HEK293 (cell line): ENCODE measurements around the gene KCTD2.

Source experiments
- BCL11B ChIP-seq: fragments of 450-650 bp; formaldehyde crosslinking; IDR thresholded peaks from 2 replicates; pipeline ENCODE4 v1.5.1; 2016; ENCODE audit warnings: low read depth, missing biosample characterization, missing genetic modification characterization
- EGR2 ChIP-seq: fragments of 450-650 bp; formaldehyde crosslinking; IDR thresholded peaks from 2 replicates; pipeline ENCODE4 v1.5.1; 2016; ENCODE audit warnings: low read depth, missing biosample characterization, missing genetic modification characterization
- HOXD13 ChIP-seq: sonication (generic); formaldehyde crosslinking; IDR thresholded peaks from 2 replicates; pipeline ENCODE4 v1.8.0; 2022; ENCODE audit warnings: missing genetic modification reagents, borderline replicate concordance
- SETDB1 ChIP-seq: IDR thresholded peaks from one replicate; pipeline ENCODE4 v1.6.1; 2017; ENCODE audit warnings: mild to moderate bottlenecking, low read length, moderate library complexity, mixed read lengths; ENCODE audit not compliant: insufficient read length
- SP3 ChIP-seq: fragments of 450-650 bp; formaldehyde crosslinking; IDR thresholded peaks from 2 replicates; pipeline ENCODE4 v1.5.1; 2016; ENCODE audit warnings: missing biosample characterization, missing genetic modification characterization
- TRIM28 ChIP-seq: IDR thresholded peaks from 2 replicates; pipeline ENCODE4 v1.6.1; 2011; ENCODE audit warnings: low read length, control low read depth, borderline replicate concordance
- ZBTB1 ChIP-seq: fragments of 450-650 bp; formaldehyde crosslinking; IDR thresholded peaks from 2 replicates; pipeline ENCODE4 v1.5.1; 2016; ENCODE audit warnings: missing biosample characterization, missing genetic modification characterization
- ZBTB17 ChIP-seq: fragments of 450-650 bp; formaldehyde crosslinking; IDR thresholded peaks from 2 replicates; pipeline ENCODE4 v1.5.1; 2016; ENCODE audit warnings: missing biosample characterization, missing genetic modification characterization
- ZBTB20 ChIP-seq: fragments of 450-650 bp; formaldehyde crosslinking; IDR thresholded peaks from 2 replicates; pipeline ENCODE4 v1.5.1; 2016; ENCODE audit warnings: missing biosample characterization, missing genetic modification characterization
- ZNF112 ChIP-seq: fragments of 450-650 bp; formaldehyde crosslinking; IDR thresholded peaks from 2 replicates; pipeline ENCODE4 v1.5.0; 2017; ENCODE audit warnings: missing biosample characterization, missing genetic modification characterization
- ZNF133 ChIP-seq: fragments of 450-650 bp; formaldehyde crosslinking; IDR thresholded peaks from 2 replicates; pipeline ENCODE4 v1.5.1; 2016; ENCODE audit warnings: missing biosample characterization, missing genetic modification characterization
- ZNF266 ChIP-seq: fragments of 450-650 bp; formaldehyde crosslinking; IDR thresholded peaks from 2 replicates; pipeline ENCODE4 v1.5.1; 2016; ENCODE audit warnings: missing biosample characterization, missing genetic modification characterization, low read depth
- ZNF302 ChIP-seq: fragments of 450-650 bp; formaldehyde crosslinking; IDR thresholded peaks from 2 replicates; pipeline ENCODE4 v1.5.1; 2016; ENCODE audit warnings: missing biosample characterization, missing genetic modification characterization, low read depth
- ZNF561 ChIP-seq: fragments of 450-650 bp; IDR thresholded peaks from 2 replicates; pipeline ENCODE4 v1.5.1; 2018; ENCODE audit warnings: missing biosample characterization, missing genetic modification characterization, borderline replicate concordance
- ZNF571 ChIP-seq: fragments of 450-650 bp; formaldehyde crosslinking; IDR thresholded peaks from 2 replicates; pipeline ENCODE4 v1.5.0; 2017; ENCODE audit warnings: missing biosample characterization, missing genetic modification characterization
- ZNF600 ChIP-seq: fragments of 450-650 bp; formaldehyde crosslinking; IDR thresholded peaks from 2 replicates; pipeline ENCODE4 v1.5.1; 2016; ENCODE audit warnings: missing biosample characterization, missing genetic modification characterization
- ZNF768 ChIP-seq: fragments of 450-650 bp; formaldehyde crosslinking; IDR thresholded peaks from 2 replicates; pipeline ENCODE4 v1.5.1; 2018; ENCODE audit warnings: missing biosample characterization, mild to moderate bottlenecking, missing genetic modification characterization
- ZNF777 ChIP-seq: fragments of 450-650 bp; formaldehyde crosslinking; IDR thresholded peaks from 2 replicates; pipeline ENCODE4 v1.5.1; 2017; ENCODE audit warnings: missing biosample characterization, missing genetic modification characterization, borderline replicate concordance
- ZSCAN23 ChIP-seq: fragments of 450-650 bp; formaldehyde crosslinking; IDR thresholded peaks from 2 replicates; pipeline ENCODE4 v1.5.1; 2016; ENCODE audit warnings: missing biosample characterization, missing genetic modification characterization
- TF ChIP-seq, protein P1 (sequence below): fragments of 450-650 bp; formaldehyde crosslinking; IDR thresholded peaks from 2 replicates; pipeline ENCODE4 v1.5.1; 2016; ENCODE audit warnings: missing biosample characterization, missing genetic modification characterization
- TF ChIP-seq, protein P2 (sequence below): fragments of 450-650 bp; formaldehyde crosslinking; IDR thresholded peaks from 2 replicates; pipeline ENCODE4 v1.5.1; 2016; ENCODE audit warnings: missing biosample characterization, missing genetic modification characterization
- TF ChIP-seq, protein P3 (sequence below): fragments of 450-650 bp; formaldehyde crosslinking; IDR thresholded peaks from 2 replicates; pipeline ENCODE4 v1.5.1; 2017; ENCODE audit warnings: missing biosample characterization, missing genetic modification characterization
- TF ChIP-seq, protein P4 (sequence below): fragments of 450-650 bp; formaldehyde crosslinking; IDR thresholded peaks from 2 replicates; pipeline ENCODE4 v1.5.1; 2017; ENCODE audit warnings: missing biosample characterization, missing genetic modification characterization
- TF ChIP-seq, protein P5 (sequence below): fragments of 450-650 bp; formaldehyde crosslinking; IDR thresholded peaks from 2 replicates; pipeline ENCODE4 v1.5.1; 2016; ENCODE audit warnings: missing biosample characterization, missing genetic modification characterization
- TF ChIP-seq, protein P6 (sequence below): fragments of 450-650 bp; formaldehyde crosslinking; IDR thresholded peaks from 2 replicates; pipeline ENCODE4 v1.5.1; 2016; ENCODE audit warnings: missing biosample characterization, missing genetic modification characterization
- TF ChIP-seq, protein P7 (sequence below): fragments of 450-650 bp; formaldehyde crosslinking; IDR thresholded peaks from 2 replicates; pipeline ENCODE4 v1.5.1; 2016; ENCODE audit warnings: missing biosample characterization, missing genetic modification characterization, low read depth

Gene KCTD2

DNA sequence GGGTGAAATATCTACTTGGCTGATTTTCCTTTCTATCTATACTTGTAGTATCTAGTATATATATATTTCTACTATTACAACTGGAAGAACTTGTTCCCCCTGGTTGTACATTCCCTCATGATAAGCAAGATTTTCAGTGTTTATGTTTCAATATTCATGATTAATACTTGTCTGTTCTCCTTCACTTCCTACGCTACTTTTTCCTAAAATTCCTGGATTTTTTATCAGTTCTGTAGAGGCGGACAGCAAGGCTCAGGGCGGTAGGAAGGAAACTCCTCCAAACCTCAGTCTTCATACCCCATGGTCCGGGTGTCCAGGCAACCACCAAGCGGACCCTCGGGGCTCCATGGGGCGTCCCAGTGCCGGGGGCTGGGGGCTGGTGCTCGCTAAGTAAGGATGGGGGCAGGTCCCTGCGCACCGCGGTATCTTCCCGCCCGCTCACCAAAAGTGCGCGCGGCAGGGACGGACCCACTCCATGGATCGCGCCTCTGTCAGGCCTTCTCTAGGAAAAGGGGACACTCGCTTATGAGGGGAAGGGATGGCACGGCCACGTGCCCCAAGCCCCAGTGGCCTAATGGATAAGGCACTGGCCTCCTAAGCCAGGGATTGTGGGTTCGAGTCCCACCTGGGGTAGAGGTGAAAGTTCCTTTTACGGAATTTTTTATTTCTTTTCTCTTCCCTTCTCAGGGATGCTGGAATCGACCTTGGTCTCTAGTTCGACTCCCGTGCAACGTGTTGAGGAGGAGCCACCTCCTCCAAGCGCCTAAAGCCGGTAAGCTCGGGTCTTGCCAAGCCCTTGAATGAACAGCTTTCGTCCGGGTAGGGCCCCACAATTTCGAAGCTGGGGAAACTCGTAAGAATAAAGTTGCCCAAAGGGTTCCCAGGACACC is 13.4 kb upstream of the KCTD2 start (continued):
- TF ChIP-seq, protein P1, sequence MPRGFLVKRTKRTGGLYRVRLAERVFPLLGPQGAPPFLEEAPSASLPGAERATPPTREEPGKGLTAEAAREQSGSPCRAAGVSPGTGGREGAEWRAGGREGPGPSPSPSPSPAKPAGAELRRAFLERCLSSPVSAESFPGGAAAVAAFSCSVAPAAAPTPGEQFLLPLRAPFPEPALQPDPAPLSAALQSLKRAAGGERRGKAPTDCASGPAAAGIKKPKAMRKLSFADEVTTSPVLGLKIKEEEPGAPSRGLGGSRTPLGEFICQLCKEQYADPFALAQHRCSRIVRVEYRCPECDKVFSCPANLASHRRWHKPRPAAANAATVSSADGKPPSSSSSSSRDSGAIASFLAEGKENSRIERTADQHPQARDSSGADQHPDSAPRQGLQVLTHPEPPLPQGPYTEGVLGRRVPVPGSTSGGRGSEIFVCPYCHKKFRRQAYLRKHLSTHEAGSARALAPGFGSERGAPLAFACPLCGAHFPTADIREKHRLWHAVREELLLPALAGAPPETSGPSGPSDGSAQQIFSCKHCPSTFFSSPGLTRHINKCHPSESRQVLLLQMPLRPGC (tag by site-specific recombination) = peak; percentile 72
- TF ChIP-seq ZBTB1 (tag by site-specific recombination) = no peak
- TF ChIP-seq, protein P2, sequence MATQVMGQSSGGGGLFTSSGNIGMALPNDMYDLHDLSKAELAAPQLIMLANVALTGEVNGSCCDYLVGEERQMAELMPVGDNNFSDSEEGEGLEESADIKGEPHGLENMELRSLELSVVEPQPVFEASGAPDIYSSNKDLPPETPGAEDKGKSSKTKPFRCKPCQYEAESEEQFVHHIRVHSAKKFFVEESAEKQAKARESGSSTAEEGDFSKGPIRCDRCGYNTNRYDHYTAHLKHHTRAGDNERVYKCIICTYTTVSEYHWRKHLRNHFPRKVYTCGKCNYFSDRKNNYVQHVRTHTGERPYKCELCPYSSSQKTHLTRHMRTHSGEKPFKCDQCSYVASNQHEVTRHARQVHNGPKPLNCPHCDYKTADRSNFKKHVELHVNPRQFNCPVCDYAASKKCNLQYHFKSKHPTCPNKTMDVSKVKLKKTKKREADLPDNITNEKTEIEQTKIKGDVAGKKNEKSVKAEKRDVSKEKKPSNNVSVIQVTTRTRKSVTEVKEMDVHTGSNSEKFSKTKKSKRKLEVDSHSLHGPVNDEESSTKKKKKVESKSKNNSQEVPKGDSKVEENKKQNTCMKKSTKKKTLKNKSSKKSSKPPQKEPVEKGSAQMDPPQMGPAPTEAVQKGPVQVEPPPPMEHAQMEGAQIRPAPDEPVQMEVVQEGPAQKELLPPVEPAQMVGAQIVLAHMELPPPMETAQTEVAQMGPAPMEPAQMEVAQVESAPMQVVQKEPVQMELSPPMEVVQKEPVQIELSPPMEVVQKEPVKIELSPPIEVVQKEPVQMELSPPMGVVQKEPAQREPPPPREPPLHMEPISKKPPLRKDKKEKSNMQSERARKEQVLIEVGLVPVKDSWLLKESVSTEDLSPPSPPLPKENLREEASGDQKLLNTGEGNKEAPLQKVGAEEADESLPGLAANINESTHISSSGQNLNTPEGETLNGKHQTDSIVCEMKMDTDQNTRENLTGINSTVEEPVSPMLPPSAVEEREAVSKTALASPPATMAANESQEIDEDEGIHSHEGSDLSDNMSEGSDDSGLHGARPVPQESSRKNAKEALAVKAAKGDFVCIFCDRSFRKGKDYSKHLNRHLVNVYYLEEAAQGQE (tag by site-specific recombination) = peak; percentile 34; the same call in 1 of the 2 replicates
- 0 out of 2 replicates have a peak, but pooled peaks have one; percentile 8 for TF ChIP-seq EGR2 (tag by site-specific recombination)
- TF ChIP-seq ZNF571 = no peak
- TF ChIP-seq, protein P3, sequence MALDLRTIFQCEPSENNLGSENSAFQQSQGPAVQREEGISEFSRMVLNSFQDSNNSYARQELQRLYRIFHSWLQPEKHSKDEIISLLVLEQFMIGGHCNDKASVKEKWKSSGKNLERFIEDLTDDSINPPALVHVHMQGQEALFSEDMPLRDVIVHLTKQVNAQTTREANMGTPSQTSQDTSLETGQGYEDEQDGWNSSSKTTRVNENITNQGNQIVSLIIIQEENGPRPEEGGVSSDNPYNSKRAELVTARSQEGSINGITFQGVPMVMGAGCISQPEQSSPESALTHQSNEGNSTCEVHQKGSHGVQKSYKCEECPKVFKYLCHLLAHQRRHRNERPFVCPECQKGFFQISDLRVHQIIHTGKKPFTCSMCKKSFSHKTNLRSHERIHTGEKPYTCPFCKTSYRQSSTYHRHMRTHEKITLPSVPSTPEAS (tag by site-specific recombination) = peak; percentile 31; the same call in 1 of the 2 replicates
- TF ChIP-seq BCL11B (tag by site-specific recombination) = peak; percentile 73; the same call in 1 of the 2 replicates
- TF ChIP-seq, protein P4, sequence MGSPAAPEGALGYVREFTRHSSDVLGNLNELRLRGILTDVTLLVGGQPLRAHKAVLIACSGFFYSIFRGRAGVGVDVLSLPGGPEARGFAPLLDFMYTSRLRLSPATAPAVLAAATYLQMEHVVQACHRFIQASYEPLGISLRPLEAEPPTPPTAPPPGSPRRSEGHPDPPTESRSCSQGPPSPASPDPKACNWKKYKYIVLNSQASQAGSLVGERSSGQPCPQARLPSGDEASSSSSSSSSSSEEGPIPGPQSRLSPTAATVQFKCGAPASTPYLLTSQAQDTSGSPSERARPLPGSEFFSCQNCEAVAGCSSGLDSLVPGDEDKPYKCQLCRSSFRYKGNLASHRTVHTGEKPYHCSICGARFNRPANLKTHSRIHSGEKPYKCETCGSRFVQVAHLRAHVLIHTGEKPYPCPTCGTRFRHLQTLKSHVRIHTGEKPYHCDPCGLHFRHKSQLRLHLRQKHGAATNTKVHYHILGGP (tag by site-specific recombination) = no peak
- TF ChIP-seq, protein P5, sequence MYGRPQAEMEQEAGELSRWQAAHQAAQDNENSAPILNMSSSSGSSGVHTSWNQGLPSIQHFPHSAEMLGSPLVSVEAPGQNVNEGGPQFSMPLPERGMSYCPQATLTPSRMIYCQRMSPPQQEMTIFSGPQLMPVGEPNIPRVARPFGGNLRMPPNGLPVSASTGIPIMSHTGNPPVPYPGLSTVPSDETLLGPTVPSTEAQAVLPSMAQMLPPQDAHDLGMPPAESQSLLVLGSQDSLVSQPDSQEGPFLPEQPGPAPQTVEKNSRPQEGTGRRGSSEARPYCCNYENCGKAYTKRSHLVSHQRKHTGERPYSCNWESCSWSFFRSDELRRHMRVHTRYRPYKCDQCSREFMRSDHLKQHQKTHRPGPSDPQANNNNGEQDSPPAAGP = peak; percentile 70; the same call in 1 of the 2 replicates
- no peak for TF ChIP-seq SETDB1
- peak; percentile 47; the same call in 1 of the 2 replicates for TF ChIP-seq TRIM28
- no peak for TF ChIP-seq ZNF133 (tag by site-specific recombination)
- TF ChIP-seq ZBTB20 (tag by site-specific recombination) = no peak
- no peak for TF ChIP-seq HOXD13 (CRISPR knock-in tag)
- TF ChIP-seq, protein P6, sequence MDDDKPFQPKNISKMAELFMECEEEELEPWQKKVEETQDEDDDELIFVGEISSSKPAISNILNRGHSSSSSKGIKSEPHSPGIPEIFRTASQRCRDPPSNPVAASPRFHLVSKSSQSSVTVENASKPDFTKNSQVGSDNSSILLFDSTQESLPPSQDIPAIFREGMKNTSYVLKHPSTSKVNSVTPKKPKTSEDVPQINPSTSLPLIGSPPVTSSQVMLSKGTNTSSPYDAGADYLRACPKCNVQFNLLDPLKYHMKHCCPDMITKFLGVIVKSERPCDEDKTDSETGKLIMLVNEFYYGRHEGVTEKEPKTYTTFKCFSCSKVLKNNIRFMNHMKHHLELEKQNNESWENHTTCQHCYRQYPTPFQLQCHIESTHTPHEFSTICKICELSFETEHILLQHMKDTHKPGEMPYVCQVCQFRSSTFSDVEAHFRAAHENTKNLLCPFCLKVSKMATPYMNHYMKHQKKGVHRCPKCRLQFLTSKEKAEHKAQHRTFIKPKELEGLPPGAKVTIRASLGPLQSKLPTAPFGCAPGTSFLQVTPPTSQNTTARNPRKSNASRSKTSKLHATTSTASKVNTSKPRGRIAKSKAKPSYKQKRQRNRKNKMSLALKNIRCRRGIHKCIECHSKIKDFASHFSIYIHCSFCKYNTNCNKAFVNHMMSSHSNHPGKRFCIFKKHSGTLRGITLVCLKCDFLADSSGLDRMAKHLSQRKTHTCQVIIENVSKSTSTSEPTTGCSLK (tag by site-specific recombination) = no peak
- TF ChIP-seq SP3 (tag by site-specific recombination) = peak; percentile 53
- peak; percentile 98 for TF ChIP-seq ZNF561 (tag by site-specific recombination)
- no peak for TF ChIP-seq ZNF112
- TF ChIP-seq, protein P7, sequence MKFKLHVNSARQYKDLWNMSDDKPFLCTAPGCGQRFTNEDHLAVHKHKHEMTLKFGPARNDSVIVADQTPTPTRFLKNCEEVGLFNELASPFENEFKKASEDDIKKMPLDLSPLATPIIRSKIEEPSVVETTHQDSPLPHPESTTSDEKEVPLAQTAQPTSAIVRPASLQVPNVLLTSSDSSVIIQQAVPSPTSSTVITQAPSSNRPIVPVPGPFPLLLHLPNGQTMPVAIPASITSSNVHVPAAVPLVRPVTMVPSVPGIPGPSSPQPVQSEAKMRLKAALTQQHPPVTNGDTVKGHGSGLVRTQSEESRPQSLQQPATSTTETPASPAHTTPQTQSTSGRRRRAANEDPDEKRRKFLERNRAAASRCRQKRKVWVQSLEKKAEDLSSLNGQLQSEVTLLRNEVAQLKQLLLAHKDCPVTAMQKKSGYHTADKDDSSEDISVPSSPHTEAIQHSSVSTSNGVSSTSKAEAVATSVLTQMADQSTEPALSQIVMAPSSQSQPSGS (tag by site-specific recombination) = no peak
- TF ChIP-seq ZNF600 = no peak
- TF ChIP-seq ZSCAN23 (tag by site-specific recombination) = 0 out of 2 replicates have a peak, but pooled peaks have one; percentile 25
- TF ChIP-seq ZNF768 (tag by site-specific recombination) = no peak
- no peak; the same call in 1 of the 2 replicates for TF ChIP-seq ZNF777 (tag by site-specific recombination)
- TF ChIP-seq ZNF266 (tag by site-specific recombination) = no peak
- TF ChIP-seq ZBTB17 (tag by site-specific recombination) = peak; percentile 77; the same call in 1 of the 2 replicates
- TF ChIP-seq ZNF302 (tag by site-specific recombination) = no peak
